IPS DF 4.7 (cell line): Measurements from ENCODE around the gene P2RY2.

Source experiments
- DNase-seq: peaks from one replicate; pipeline ENCODE4 v3.0.0-alpha.2; 2013; ENCODE audit warnings: low spot score; ENCODE audit errors: extremely low read depth

Gene P2RY2

DNA sequence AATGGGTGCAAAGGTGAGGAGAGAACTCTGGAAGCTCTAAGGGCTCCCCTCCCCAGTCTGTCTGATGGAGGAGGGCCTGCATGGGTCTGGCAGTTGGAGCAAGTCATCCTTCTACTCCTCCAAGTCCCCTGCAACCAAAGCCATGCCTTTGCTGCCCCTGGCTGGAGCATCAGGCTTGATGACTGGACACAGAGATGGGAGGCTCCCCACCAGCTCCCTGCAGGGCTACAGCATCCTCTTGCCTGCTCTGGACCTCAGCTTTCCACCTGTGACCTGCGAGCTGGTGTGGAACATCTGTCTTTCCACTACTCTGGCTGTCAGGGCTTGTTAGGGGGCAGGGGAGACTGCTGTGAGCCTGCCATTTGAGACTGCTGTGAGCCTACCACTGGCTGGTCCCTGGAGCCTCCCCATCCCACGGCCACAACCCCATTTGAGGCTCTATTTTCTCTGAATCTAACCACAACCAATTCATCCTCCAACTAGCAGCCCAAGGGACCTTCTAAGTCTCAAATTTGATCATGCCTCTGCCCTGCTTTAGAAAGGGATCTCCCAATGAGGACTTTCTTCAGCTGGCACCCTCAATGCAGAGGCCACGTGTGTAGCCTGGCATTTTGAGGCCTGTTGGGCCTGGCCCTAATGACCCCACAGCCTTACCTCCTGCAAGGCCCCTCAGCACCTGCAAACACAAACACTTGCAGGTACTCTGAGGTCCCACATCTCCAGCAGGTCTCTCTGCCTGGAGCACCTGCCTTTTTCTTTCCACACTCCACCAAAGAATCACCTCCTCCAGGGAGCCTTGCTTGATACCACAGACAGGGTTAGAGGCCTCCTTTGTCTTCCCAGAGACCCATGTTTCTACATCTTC lies 63.9 kb downstream of the P2RY2 start:
- DNase-seq: no peak

DNA sequence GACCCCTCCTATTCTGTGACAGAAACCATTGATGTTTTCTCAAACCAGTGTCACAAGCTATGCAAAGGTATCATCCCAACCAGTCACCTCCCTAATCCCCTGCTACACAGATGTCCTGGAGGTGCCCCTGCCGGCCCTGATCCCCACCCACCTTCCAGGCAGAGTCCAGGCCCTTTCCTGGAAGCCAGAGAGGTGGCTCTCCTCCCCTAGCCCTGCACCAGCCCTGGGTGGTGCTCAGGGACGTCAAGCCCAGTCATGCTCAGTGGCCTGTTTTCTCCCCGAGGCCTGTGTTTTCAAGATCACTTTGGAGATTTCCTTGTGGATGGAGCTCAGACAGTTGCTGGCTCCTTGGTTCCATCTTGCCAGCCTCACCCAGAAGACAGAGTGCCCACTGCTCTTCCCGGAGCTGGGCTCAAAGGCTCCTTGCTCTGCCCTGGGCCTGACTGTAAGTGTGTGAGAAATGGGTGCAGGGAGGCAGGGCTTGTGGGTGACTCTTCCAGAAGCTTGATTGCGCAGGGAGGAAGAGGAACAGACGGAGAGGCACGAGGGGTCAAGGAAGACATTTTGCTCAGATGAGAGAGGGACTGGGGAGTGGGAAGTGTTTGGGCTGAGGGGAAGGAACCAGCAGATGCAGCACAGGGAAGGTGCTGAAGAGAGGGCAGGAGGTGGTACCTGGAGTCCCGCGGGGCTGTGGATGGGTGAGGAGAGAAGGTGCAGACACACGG lies 65.4 kb downstream of the P2RY2 start:
- DNase-seq: no peak

DNA sequence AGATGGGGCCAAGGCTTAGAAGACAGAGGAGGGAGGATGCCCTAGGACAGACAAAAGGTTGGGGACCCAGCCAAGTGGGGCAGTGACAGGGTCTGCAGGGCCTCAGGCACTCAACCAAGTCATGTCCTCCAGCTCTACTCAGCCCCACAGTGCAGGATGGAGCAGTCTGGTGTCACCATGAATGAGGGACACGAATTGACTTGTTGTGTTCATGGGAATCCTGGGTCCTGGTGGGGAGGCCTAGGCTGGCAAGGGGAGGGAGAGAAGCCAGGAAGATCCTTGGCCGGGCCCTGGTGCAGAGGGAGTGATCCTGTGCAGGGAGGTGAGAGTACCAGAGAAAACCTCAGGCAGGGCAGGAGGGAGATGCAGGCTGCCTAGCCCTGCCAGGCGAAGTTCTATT lies 66.0 kb downstream of the P2RY2 start:
- no peak for DNase-seq

DNA sequence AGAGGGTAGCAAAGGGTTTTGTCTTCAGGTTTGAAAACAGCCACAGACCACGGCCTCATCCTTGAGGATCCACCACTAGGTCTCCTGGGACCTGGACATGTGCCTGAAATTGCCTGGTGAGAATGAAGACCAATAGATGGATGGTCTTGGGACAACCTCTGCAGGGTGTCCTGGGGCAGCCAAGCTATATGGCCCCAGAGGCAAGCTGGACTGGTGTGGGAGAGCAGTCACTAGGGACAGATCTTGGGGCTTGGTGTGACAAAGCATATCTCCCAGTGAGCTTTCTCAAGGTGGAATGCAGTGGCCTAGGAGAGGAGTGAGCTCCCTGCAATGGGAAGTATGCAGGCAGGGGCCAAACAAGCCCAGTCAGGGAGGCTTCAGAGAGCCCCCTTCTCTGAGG lies 67.6 kb downstream of the P2RY2 start:
- DNase-seq: no peak
